GM20000 (cell line): Measurements from ENCODE around the gene CDC42BPA.

Experiments used
- DNase-seq: peaks from one replicate; pipeline ENCODE4 v3.0.0; 2012; ENCODE audit warnings: low spot score
- CTCF ChIP-seq: IDR thresholded peaks from 2 replicates; pipeline ENCODE4 v1.5.1; 2012; ENCODE audit warnings: mild to moderate bottlenecking, control low read depth; ENCODE audit errors: extremely low read depth, missing control alignments

CDC42BPA gene

GRCh38 chr1:227304665-227305064, 13.6 kb downstream of the CDC42BPA start:
- no peak for DNase-seq
- no peak for TF ChIP-seq CTCF

GRCh38 chr1:227303662-227304061, 14.6 kb downstream of the CDC42BPA start:
- no peak for TF ChIP-seq CTCF
- DNase-seq = no peak

GRCh38 chr1:227300682-227301081, 17.6 kb downstream of the CDC42BPA start:
- no peak for TF ChIP-seq CTCF
- no peak for DNase-seq

- no peak for TF ChIP-seq CTCF
- no peak for DNase-seq
These were observed 18.6 kb downstream of the CDC42BPA start for GRCh38 chr1:227299688-227300087.

GRCh38 chr1:227299241-227299627, 19.1 kb downstream of the CDC42BPA start:
- no peak for DNase-seq
- TF ChIP-seq CTCF = no peak

- no peak for TF ChIP-seq CTCF
- no peak for DNase-seq
These were observed 19.6 kb downstream of the CDC42BPA start for GRCh38 chr1:227298512-227299240.

- no peak for TF ChIP-seq CTCF
- no peak for DNase-seq
These were observed 21.1 kb downstream of the CDC42BPA start for GRCh38 chr1:227297073-227297793.
